ENCODE data around the gene SDK2.

DNA sequence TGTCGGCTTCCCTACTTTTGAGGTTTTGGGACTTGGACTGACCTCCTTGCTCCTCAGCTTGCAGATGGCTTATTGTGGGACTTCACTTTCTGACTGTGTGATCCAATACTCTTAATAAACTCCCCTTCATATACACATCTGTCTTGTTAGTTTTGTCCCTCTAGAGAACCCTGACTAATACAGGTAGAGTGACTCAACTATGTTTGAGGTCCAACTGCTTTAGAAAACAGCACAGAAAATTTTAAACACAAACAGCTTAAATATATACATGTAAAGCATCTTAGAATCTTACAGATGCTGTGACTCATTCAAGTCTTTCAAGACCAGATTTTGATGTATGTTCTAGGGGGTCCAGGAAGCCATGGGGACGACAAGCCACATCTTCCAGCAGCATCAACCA, 11.7 kb downstream of the SDK2 start:
- TF ChIP-seq, protein P1, sequence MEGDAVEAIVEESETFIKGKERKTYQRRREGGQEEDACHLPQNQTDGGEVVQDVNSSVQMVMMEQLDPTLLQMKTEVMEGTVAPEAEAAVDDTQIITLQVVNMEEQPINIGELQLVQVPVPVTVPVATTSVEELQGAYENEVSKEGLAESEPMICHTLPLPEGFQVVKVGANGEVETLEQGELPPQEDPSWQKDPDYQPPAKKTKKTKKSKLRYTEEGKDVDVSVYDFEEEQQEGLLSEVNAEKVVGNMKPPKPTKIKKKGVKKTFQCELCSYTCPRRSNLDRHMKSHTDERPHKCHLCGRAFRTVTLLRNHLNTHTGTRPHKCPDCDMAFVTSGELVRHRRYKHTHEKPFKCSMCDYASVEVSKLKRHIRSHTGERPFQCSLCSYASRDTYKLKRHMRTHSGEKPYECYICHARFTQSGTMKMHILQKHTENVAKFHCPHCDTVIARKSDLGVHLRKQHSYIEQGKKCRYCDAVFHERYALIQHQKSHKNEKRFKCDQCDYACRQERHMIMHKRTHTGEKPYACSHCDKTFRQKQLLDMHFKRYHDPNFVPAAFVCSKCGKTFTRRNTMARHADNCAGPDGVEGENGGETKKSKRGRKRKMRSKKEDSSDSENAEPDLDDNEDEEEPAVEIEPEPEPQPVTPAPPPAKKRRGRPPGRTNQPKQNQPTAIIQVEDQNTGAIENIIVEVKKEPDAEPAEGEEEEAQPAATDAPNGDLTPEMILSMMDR (IDR thresholded peaks at IDR 0.05), result no peak
- no peak for TF ChIP-seq POLR2A (IDR thresholded peaks at IDR 0.05)

Measured in right lobe of liver (tissue), 4 donors.